Stimulated activated CD4-positive, alpha-beta T cell treated with anti-CD3 and anti-CD28 coated beads, Interleukin-12 subunit alpha, Interleukin-12 subunit beta, amount 100 ng/mL, for 24 hours (primary cell): Measurements from ENCODE around the gene THYN1.

Source experiments
- DNase-seq, 2 experiments: peaks; one replicate each; pipeline ENCODE4 v3.0.0-alpha.2; 2020; ENCODE audit warnings: low read depth in 2 of 2

Gene THYN1

DNA sequence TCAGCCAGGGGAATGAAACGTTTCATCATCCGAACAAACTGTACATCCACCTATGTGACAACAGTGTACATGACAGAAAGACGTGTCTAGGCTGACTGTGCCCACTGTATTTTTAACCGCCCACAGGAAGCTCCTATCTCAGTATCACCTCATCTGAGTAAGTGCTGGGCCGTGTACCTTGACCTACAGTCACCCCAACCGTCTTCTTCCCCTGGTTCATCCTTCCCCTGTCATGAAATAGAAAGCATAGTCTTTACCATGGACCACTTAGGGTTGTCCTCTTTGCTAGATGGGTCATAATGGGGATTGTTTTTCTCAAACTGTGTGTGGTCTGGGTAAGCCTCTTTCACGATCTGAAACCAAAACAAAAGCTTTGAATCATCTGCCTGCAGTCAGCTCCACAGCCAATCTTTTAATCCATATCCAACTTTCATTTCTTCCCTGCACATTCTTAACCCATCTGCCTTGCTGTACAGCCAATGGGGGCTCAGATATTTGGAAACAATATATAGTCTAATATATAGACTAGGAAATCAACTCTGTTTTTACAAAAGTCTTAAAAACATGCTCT lies 4.2 kb downstream of the THYN1 start:
- DNase-seq, result no peak

DNA sequence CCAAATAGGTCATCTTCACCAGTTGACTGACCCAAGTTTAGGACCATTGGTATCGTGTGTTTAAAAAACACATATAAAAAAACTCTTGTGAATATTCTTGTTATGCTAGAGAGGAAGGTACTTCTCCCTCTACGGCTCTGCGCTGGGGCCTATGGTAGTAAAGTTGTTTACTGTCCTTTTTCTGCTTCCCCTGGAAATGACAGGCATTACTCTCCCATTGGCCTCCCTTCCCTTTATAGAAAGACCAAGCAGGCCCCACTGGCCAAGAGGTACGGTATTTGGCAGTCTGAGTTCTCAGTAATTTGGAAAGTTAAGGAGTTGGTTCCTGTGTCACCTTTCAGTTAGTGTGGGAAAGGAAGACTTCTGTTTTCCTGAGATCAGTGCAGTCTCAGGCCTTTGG lies 6.5 kb downstream of the THYN1 start:
- DNase-seq, result no peak

DNA sequence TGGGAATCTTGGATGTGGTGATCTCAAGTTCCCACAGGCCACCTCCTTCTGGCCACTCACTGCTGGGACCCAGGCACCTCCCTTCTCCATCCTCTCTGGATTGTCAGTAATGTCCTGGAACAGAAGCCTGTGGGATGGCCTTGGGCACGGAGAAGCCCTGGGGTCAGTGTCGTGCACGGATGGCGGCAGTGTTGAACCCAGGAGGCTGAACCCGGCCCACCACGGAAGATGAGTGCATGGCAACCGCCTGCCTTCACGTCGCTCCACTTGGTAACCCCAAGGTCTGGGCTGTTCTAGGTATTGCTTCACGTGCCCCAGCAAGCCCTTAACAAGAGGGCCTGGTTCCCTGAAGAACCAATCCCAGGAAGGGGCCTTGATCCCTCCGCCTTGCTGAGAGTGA lies 7.1 kb downstream of the THYN1 start:
- no peak for DNase-seq

DNA sequence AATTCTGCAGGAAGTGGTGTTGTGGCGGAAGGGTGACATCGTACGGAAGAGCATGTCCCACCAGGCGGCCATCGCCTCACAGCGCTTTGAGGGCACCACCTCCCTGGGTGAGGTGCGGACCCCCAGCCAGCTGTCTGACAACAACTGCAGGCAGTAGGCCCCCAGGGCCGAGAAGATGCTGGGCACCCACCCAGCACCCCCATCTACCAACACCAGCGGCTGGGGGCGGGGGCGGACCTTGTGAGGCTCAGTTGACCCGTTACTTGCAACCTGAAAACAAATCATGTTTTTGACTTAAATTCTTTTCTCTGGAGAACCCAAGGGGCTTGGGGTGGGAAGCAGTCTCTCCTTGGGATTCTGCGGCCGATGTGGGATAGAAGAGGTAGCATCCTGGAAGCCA lies 7.7 kb downstream of the THYN1 start:
- no peak for DNase-seq

DNA sequence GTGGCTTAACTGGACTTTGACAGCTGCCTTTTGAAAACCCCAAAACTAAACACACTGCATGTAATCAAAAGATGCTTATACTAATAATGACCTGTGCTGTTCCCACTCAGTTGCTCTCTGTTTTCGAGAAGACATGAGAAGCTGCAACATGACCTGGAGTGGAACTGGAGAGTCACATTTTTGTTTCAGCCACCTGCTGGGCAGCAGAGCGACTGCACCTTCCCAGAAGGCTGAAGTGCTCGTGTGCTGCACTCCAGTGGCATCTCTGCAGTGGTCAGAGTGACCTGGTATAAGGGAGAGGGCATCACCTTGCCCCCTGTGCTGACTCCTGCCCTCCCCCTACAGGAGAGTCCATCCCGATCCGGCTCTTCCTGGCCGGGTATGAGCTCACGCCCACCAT lies 8.6 kb downstream of the THYN1 start:
- DNase-seq, result no peak

DNA sequence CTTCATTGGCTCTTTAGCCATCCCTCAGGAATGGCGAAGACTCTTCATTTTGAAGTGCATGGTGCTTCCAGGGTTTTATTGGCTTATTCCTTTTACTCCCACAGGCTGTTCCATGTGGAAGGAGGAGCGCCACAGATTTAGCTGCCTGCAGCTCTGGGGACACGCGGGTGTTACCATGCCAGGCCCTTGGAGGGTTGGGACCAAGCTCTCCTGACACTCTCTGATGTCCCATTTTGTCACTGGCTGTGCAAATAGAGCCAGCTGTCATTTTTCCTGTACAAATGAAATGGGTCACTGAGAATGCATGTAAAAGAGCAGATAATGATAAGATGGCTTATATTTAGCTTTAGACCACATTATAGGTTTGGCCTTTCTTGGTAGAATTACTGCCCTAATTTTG lies 9.2 kb downstream of the THYN1 start:
- no peak for DNase-seq

DNA sequence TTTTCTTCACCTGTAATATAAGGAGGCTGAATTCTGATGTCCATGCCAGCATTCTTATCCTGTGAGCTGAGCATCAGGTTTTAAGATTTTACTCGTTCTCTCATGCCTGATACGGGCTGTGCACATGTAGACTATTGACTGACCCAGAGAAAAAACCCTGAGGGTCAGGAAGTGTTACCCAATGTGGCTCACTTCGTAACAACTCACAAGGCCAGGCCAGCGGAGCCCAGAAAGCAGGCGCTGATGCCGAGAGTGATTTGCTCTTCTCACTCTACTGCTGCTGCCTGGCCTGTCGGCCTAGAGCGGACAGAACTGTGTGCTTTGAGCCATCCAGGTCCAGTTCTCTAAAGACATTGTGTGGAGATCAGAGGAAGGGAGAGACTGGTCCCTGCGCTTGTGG lies 10.8 kb downstream of the THYN1 start:
- DNase-seq, result no peak

DNA sequence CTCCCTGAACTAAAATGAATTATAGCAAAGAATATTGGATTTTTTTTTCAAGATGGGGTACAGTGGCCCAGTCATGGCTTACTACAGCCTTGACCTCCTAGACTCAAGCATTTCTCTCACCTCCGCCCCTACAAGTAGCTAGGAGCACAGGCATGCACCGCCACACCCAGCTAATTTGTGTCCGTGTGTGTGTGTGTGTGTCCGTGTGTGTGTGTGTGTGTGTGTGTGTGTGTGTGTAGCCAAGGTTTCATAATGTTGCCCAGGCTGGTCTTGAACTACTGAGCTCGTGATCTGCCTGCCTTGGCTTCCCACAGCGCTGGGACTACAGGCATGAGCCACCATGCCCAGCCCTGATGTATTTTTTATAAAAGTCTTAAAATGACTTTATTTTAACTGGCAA lies 12.6 kb downstream of the THYN1 start:
- DNase-seq, result no peak

DNA sequence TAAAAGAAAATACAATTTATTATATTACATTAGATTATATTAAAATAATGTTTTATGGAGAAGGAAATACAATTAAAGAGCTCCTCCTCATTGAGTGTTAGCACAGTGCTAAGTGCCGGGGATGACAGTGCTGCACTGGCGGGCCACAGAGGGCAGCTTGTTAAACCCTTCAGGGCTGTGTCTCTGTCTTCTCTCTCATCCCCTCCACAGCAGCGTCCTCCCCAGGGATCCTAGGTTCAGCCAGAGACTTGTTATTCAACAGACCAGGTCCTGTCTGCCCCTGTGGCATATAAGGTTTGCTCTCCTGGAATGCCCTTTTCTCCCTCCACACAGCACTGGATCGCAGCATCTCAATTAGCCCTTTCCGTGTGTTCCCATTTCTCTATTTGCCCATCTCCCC lies 14.2 kb downstream of the THYN1 start:
- no peak for DNase-seq

DNA sequence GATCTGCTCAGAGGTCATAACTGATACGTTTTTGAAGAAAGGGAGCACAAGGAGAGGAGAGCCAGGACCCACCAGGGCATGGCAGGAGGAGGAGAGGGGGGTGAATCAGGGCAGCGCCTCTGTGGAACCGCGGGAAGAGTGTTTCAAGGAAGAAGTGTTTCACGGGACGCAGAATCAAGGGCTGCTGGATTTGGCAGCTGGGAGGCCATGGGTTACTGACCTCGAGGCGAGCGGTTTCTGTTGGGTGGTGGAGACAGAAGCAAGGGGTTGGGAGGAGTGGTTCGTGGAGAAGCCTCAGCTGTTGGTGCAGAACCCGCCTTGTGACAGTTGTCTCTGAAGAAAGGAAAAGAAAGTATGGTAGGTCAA lies 15.6 kb downstream of the THYN1 start:
- no peak for DNase-seq

DNA sequence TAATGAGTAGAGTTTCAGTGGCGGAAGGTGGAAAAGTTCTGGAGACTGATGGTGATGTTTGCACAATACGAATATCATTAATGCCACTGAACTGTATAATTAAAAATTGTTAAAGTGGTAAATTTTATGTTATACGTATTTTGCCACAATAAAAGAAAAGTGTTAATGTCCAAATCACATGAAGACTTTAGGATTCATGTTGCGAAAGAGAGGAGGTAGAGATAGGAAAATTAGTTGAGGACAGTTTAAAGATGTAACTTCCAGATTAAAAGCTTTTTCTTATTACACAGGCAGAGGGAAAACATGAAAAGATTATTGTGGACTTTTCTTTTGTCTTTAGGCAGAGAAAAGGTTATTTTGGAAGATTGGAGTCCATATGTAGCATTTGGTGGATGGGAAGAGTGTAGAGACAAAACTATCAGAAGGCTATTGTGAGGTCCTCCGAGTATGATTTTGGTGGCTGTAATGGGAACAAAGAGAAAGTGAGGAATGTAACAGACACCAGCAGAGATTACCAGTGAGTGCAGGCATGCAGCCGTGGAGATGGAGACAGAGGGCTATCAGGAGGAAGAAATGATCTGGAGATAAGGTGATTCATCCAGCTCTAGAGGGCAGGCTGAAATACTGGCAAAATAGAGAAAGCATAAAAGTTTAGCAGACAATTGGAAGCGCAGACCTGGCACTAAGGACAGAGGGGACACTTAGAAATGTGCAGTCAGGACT lies 16.2 kb downstream of the THYN1 start:
- DNase-seq, result no peak

DNA sequence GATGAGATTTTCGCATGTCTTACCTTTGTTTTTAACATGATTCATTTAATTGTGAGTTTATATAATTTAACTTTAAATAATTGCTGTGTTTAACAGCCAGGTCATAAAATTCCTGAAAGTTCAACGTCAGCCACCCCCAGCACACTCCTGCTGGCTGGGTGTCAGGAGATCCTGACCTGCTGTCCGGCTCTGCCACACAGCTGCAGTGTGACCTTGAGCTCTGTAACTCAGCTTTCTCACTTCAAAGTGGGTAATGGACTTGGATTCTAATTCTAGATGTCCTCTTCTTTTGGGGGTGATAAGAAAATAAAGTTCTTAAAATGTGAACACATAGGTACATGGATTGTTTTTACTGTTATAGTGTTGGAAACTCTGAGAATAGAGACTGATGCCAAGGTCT lies 17.8 kb downstream of the THYN1 start:
- DNase-seq, result no peak

DNA sequence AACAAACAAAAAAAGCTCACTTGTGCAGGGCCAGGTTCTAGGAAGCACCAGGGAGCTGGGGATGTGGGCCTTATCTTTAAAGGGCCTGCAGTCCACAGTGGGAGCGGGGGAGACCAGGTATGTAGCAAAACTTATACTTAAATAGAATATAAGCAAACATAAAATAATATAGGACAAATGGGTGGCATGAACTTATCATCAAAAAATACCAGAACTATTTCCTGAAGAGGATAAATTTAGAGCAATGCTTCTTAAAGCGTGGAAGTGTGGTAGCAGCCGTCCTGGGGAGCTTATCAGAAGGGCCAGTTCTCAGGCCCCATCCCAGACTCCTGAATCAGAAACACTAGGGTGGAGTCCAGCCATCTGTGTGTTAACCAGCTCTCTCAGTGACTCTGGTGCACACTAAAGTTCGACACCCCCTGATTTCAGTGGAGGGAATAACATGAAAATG lies 19.4 kb downstream of the THYN1 start:
- no peak for DNase-seq

DNA sequence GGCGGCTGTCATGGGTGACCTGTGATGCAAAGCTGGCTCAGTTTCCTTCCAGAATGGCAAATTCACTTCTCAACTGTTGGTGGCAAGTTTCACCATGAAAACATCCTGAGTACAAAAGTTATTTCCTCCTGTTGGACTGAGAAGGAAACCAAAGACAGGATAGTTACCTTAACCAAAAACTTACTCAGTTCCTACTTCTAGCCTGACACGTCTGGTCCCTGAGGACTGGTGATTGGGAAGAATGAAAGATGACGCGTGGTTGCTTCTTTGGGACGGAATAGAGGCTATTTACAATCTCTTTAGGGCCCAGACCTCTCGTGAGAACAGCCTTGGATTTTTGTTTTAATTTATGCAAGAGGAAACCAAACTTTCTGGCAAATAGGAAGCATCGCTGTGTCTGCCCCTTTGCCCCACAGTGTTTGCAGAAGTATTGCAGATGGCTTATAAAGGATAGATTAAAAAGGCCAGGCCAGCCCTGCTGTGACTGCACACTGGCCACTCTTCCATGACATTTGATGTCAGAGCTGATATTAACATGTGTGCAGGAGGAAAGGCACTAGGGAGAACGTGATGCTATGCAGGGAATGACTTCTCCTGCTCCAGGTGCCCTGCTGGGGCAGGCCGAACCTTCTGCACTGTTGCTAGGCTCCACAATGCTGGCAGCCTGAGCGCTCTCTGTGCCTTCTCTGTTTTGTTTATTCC lies 21.0 kb downstream of the THYN1 start:
- no peak for DNase-seq

DNA sequence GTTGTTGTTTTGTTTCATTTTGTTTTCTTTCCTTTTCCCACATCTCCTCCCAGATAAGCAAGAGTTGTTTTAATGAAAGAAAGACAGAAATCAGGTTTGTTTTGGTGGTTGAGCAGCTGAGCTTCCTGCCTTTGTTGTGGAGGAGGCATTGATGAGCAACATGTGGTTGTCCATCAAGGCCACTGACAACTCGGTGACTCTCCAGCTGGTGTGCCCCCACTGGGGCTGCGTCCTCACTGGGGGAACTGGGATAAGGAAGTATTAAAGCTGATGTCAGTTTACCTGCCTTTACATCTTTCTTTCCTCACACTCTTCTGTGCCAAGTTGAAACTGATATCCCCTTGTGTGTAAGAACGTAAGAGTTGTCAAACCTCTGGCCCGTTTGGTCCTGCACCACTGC lies 22.8 kb downstream of the THYN1 start:
- no peak for DNase-seq

DNA sequence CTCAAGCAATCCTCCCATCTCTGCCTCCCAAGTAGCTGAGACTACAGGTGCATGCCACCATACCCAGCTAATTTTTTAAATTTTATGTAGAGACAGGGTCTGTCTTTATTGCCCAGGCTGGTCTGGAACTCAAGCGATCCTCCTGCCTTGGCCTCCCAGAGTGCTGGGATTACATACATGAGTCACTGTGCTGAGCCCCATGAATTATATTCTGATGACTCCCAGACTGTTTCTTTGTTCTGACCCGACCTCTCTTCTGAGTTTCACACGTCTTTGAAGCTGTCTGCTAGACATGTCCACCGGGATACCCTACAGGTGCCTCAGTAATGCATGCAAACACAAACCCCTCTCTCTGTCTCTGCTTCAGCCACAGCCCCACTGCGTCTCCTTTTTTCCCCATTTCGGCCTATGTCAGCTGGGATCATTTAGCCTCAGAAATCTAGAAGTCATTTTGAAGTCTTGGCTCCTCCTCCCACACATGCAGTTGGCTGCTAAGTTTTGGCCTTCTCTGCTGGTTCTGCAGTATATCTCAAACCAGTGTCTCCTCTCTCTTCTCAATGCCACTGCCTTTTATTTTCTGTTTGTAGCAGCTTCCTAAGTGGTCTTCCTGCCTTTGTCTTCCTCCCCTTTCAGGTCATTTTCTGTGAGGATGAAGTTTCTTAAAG lies 23.9 kb downstream of the THYN1 start:
- no peak for DNase-seq

DNA sequence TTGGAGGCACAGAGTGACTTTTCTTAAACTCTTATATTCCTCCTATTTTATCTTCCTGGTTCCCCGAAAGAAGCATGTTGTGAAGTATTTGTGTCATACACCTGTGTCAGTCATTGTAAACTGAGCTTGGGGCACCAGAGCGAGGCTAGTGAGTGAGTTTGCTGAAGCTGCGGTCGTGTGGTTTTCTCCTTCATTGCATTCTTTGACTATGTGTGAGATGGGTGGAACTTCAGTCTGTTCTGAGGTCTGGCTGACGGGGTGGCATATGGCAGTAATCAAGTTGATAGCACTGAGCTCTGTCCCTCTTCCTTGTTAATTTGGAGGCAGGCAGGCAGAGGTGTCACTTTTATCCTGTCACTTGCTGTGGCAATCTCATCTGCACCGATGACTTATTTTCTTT lies 24.5 kb downstream of the THYN1 start:
- DNase-seq, result no peak

DNA sequence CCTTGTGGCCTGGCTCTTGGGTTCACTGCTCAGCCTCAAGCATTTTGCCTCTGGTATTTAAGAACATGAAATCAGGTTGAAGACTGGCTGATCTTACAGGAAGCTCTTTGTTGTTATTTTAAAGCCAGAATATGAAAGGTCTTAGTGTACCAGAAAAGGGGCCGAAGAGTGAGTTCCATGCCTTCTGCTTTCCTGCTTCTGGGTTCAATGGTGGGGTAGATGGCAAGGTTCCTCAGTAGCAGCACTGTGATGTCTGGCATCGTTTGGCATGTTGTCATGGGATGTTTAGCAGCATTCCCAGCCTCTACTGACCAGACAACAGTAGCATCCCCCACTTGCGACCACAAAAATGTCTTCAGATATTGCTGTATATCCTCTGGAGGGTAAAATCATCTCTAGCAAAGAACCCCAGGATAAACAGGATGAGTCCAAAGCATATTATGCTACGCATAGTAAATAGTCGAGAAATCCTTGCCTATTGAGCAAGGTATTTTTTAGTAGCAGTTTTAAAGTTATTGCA lies 26.3 kb downstream of the THYN1 start:
- no peak for DNase-seq

DNA sequence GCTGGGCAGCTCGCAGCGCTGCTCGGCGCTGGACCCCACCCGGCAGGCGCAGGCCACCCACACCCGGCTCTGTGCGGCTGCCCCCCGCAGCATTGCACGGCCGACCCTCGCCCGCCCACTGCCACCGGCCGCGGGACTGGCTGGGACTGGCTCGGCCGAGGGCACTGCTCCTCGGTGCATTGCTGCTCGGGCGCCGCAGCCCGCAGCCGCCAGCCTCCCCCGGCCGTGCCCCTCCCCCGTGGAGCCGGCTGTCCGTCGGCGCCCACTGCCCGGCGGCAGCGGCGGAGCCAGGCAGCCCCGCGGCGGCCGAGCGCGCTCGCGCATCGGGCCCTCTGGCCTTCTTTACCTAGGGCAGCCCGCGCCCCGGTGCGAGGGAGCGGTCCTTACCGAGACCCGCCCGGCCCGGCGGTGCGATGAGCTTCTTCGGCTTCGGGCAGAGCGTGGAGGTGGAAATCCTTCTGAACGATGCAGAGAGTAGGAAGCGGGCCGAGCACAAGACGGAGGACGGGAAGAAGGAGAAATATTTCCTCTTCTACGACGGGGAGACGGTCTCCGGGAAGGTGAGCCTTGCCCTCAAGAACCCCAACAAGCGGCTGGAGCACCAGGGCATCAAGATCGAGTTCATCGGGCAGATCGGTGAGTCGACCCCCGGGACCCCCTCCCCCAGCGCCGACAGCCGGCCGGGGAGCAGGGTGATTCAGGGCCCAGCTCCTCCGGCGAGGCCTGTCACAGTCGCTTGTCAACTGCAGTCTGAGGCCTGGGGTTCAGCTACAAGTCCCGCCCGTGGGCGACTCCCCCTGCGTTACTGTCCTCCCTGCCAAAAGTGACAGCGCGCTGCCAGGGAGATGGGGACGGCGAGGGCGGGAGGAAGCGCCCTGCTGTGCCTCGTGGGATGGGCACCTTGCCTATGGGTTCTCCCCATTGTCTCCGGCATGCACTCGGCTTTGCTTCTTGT lies 28.2 kb downstream of the THYN1 start:
- peak; percentile 38 to 63 for DNase-seq

DNA sequence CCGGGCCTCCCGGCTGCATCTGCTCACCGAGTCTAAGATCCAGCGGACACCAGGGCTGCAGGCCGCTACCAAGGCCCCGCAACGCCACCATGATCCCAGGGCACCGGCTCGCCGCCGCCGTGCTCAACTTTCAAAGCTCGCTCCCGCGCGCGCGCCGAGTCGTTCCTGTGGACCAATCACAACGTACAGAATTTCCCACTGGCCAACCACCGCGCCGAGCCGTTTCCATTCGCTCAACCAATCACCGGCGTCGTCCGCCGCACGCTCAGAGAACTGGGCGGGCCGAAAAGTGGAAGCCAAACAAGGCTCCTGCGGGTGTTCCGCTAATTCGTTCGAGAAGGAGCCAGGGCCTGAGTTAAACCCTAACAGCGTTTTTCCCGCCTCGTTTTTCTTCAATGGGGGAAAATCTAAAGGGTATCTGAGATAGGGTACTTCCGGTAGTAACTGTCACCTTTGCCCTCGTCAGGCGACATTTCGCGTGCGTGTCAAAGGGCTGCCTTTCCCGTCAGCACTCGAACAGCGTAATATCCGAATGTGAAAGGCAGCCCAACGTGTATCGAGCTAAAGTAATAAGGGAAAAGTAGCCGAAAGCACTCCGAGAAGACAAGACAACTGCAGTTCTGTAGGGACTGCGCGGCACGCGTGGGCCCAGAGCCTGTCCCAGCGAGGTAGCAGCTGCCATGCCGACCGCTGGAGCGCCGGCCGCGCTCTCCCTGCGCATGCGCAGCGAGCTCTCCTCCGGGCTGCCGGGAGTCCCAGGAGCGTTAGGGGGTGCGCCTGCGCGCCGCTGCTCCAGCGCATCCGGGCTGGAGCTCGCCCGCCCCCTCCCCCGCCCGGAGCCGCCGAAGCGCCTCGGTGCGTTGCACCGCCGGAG lies 29.1 kb downstream of the THYN1 start, which contains the start of the genes NCAPD3 and VPS26B:
TSS of gene NCAPD3 (minus strand) at position 132 of the 874 bp plus-strand sequence. CDS start at position 91, 41 bp downstream.
TSS of gene VPS26B (plus strand) at position 836 of the 874 bp plus-strand sequence. CDS start 452 bp downstream, outside the sequence.
- peak; percentile 92 to 95 for DNase-seq
